ENCODE results near the gene TMEM192. TPM values are rescaled to one million over a fixed set of nuclear protein-coding genes. Genes with fewer than 3 reads are reported as not detected.

Gene TMEM192
- total and polyA plus RNA-seq, 2 experiments from 2014 or later = 6.9 to 10.8 TPM

GRCh38 chr4:165085946-165086345 lies 26.7 kb downstream of the TMEM192 start:
- Histone ChIP-seq H3K4me2 (no peak overlapping the region), H3K9me2 (ENCODE audit: insufficient read depth) (no peaks in the 10 kb centered on the region), H3F3A (replicated peaks; ENCODE audit: low read depth) (no peaks in the 10 kb centered on the region), H2AFZ (no peak overlapping the region), H3K27ac (ENCODE audit: low read depth) (no peak overlapping the region), H3K27me3 (ENCODE audit: insufficient read depth) (no peaks in the 10 kb centered on the region), H3K79me2 (replicated peaks; ENCODE audit: insufficient read depth) (no peaks in the 10 kb centered on the region), H3K36me3 (ENCODE audit: insufficient read depth) (peaks cover 4% of the 10 kb centered on the region; the same call in 1 of the 2 replicates), H3K4me1 (ENCODE audit: insufficient read depth) (no peaks in the 10 kb centered on the region), H4K20me1 (replicated peaks; ENCODE audit: insufficient read depth) (no peaks in the 10 kb centered on the region), H3K4me3 (no peak overlapping the region)
- DNase-seq (ENCODE audit: low spot score) (no peak), ATAC-seq (no peak)
- H3K4me3 Mint-ChIP-seq = no peak overlapping the region
- H3K27ac Mint-ChIP-seq = no peak overlapping the region
- peaks cover 2% of the 10 kb centered on the region for H3K27me3 Mint-ChIP-seq (ENCODE audit: insufficient read depth, low read depth, poor library complexity)
- H3K4me1 Mint-ChIP-seq = no peaks in the 10 kb centered on the region
- TF ChIP-seq ETS1 (IDR thresholded peaks at IDR 0.05) = no peak
- TF ChIP-seq CREB1 (CRISPR knock-in tag; IDR thresholded peaks at IDR 0.05; ENCODE audit: low read depth) = no peak
- TF ChIP-seq ZNF114 (CRISPR knock-in tag; IDR thresholded peaks at IDR 0.05) = no peak
- no peak for TF ChIP-seq POLR2AphosphoS5 (IDR thresholded peaks at IDR 0.05; ENCODE audit: low read depth)
- TF ChIP-seq JUNB (IDR thresholded peaks at IDR 0.05; ENCODE audit: unreplicated experiment) = no peak
- no peak for TF ChIP-seq ZNF462 (CRISPR knock-in tag; IDR thresholded peaks at IDR 0.05)
- no peak for TF ChIP-seq REST (IDR thresholded peaks at IDR 0.05; ENCODE audit: unreplicated experiment)
- TF ChIP-seq STAT1 (IDR thresholded peaks at IDR 0.05; ENCODE audit: unreplicated experiment) = no peak
- TF ChIP-seq NANOG (IDR thresholded peaks at IDR 0.05; ENCODE audit: borderline replicate concordance) = no peak
- TF ChIP-seq EZH2 (IDR thresholded peaks at IDR 0.05; ENCODE audit: low read depth, unreplicated experiment) = no peak
- no peak for TF ChIP-seq EZH2phosphoT487 (IDR thresholded peaks at IDR 0.05; ENCODE audit: unreplicated experiment)
- no peak for TF ChIP-seq ZNF331 (CRISPR knock-in tag; IDR thresholded peaks at IDR 0.05; ENCODE audit: low read depth)
- TF ChIP-seq CTCF (conservative IDR thresholded peaks at IDR 0.05; ENCODE audit: low read depth in 2 of 2) = no peak
- H3K9me3 Mint-ChIP-seq = no peaks in the 10 kb centered on the region
- peaks cover 29% of the 10 kb centered on the region for H3K36me3 Mint-ChIP-seq (ENCODE audit: low read depth)

Measured in GM23338 (cell line).